Activated CD8-positive, alpha-beta memory T cell treated with anti-CD3 and anti-CD28 coated beads for 36 hours (primary cell): ENCODE results near the gene HNRNPH2. TPM values are rescaled to one million over a fixed set of nuclear protein-coding genes. Genes with fewer than 3 reads are reported as not detected.

ENCODE experiments used
- CTCF ChIA-PET: fragments of 350-600 bp; sonication (Branson Sonifier 250); formaldehyde crosslinking; loops from one replicate; lab custom pipeline; 2021; ENCODE audit warnings: antibody characterized with exemption; lab: Charles Lee
- POLR2A ChIA-PET: fragments of 350-600 bp; sonication (Branson Sonifier 250); formaldehyde crosslinking; loops from one replicate; lab custom pipeline; 2021; ENCODE audit warnings: antibody characterized with exemption; lab: Charles Lee
- total RNA-seq, 2 experiments: library from RNA; stranded (reverse); gene quantifications; one replicate each; pipeline ENCODE4 v1.2.3, GENCODE V29; 2021

The HNRNPH2 gene
- total RNA-seq = 10 to 100 TPM; 19.2 to 20.3 TPM

GRCh38 chrX:101407748-101408531 lies at the start of gene HNRNPH2, which contains the start of gene GLA:
HNRNPH2 (plus strand) TSS chrX:101408222; CDS start chrX:101411989, 3,767 bp downstream.
GLA (minus strand) TSS chrX:101407925; CDS start chrX:101407903, 22 bp downstream.
- POLR2A ChIA-PET = interaction anchor here (0.6 to 1.3 kb wide), 4 partner anchors 14 to 60 kb away, joined by 3 to 10 read pairs (median 4); partner anchors contain the start of gene RPL36A
- CTCF ChIA-PET = no interaction called here

- POLR2A ChIA-PET = no interaction called here
- CTCF ChIA-PET = no interaction called here
These were observed 48.1 kb upstream of the HNRNPH2 start for GRCh38 chrX:101359966-101360365.

DNA sequence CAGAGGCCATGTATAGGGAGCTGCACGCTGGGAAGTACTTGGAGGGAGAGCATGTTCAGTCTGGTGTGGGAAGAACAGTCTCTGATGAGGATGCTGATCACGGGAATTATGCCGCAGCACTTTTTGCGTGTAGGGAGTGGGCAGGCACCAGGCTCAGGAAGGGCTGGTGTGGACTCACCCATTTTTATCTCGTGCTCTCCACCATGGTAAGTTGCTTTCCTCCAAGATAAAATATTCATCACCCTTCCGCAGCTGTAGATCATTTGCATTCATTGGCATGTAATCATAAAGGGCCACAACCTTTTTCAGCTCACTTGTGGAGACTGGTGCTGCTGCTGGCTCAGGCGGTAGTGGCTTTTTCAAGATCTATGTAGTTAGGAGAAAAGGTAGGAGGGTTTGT lies 47.6 kb upstream of the HNRNPH2 start:
- CTCF ChIA-PET = no interaction called here
- POLR2A ChIA-PET = no interaction called here

DNA sequence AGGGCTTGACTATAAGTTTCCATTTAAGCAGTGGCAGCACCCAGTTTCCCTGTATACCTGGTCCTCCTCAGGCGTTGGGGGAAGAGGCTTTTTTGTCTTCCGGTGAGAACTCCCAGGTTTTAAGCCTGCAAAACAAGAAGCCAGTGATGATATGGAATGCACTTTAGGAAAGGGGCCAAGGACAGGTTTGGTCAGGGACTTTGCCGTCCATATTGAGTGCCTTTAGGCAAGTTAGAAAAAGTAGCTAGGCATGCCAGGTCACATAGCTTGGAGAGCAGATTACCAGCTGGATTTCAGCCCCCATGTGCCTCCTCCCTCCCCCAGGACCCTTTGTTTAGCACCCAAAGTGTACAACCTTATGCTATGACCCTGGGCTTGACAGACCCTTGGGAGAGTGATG lies 45.9 kb upstream of the HNRNPH2 start:
- CTCF ChIA-PET = no interaction called here
- POLR2A ChIA-PET = no interaction called here

DNA sequence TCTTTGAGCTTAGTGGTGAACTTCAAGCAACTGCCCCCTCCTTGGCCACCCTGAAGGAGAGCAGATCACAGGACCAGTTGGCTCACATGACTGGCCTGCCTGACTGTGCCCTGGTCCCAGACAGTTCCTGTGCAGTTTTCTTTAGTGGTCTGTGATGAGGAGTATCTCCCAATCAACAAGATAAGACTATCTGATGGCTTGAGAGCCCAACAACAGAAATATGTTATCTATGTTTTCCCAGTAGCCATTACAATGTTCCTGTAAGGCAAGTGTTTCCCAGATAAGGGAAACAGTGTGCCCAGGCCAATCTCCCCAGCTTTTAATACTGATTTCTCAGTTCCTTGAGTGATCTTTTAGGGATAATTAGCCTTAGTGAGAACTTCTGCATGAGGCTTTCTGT lies 45.3 kb upstream of the HNRNPH2 start:
- POLR2A ChIA-PET = no interaction called here
- CTCF ChIA-PET = no interaction called here

- ChIA-PET CTCF (no interaction called here), POLR2A (no interaction called here)
These were observed 42.7 kb upstream of the HNRNPH2 start for GRCh38 chrX:101365301-101365795.

GRCh38 chrX:101368800-101369199 lies 39.2 kb upstream of the HNRNPH2 start:
- ChIA-PET POLR2A (no interaction called here), CTCF (no interaction called here)

- POLR2A ChIA-PET = no interaction called here
- CTCF ChIA-PET = no interaction called here
These were observed 38.3 kb upstream of the HNRNPH2 start for GRCh38 chrX:101369687-101370086.

DNA sequence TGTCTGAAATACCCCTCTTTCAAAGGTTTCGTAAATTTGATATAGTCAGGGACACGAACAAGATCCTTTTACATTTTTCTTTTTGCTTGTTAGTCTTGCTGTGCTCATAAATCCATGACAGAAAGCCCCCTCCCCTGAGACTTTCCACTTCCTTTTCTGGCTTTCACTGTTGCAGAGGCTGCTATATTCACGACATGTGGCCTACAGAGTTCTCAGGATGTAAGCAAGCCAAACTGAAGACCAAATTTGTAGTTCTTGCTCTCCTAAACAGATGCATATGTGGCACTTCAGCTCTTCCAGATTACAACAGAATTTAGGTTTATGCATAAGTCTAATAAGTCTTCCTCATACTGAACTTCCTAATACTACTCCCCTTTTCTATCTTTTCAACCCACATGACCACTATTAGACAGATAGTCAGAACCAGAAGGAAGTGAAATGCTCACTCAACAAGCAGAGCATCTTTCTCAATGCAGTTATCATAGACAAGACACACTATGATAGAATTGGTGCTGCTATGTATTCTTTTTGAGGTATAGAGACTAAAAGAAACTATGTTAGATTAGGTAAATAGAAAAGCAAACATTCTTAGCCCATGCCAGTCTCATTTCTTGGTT lies 37.0 kb upstream of the HNRNPH2 start:
- POLR2A ChIA-PET = no interaction called here
- CTCF ChIA-PET = no interaction called here

GRCh38 chrX:101377547-101377946 lies 30.5 kb upstream of the HNRNPH2 start:
- ChIA-PET CTCF (no interaction called here), POLR2A (no interaction called here)

- CTCF ChIA-PET = no interaction called here
- POLR2A ChIA-PET = no interaction called here
These were observed 24.3 kb upstream of the HNRNPH2 start for GRCh38 chrX:101383679-101384205.

GRCh38 chrX:101385026-101385684 lies 22.9 kb upstream of the HNRNPH2 start:
- CTCF ChIA-PET = no interaction called here

GRCh38 chrX:101385795-101386541 lies 22.1 kb upstream of the HNRNPH2 start, which contains the start of gene BTK:
BTK (minus strand) TSS chrX:101386191; CDS start chrX:101375284, 10,907 bp downstream.
- POLR2A ChIA-PET = no interaction called here
- CTCF ChIA-PET = no interaction called here

More at GRCh38 chrX:101385026-101385684, 22.9 kb upstream of the HNRNPH2 start:
- POLR2A ChIA-PET = no interaction called here

DNA sequence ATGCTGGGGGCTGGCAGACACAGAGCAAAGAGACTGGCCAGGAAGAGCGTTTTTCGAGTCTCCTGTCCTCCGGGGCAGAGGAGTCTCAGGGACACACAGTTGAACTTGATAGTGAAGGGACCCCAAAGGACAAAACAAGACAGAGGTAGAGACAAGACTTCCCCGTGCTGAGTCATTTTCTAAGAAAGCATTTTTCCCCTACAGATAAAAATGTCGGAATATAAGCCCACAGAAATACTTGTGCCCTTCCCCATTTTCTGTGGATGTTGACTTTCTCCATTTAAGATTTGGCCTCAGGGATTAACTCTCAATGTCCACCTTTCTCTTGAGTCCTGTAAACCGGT lies 21.5 kb upstream of the HNRNPH2 start:
- ChIA-PET POLR2A (no interaction called here), CTCF (no interaction called here)

DNA sequence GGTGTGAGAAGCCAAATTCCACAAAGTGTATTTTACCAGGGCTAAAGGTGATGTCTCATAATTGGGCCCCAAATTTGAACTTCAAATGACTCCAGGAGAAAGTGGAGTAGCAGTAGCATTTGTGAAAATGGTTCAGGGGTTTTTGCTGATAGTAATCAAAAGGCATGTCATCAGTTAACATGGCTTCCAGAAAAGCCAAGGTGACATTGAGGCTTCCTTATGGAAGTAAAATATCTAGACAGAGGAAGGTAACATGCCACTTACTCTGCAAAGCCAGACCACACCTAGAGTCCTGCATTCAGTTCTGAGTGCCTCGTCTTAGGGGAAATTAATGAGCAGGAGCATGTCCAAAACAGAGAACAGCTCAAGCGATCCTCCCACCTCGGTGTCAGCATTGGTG lies 19.4 kb upstream of the HNRNPH2 start:
- POLR2A ChIA-PET = no interaction called here
- CTCF ChIA-PET = no interaction called here

GRCh38 chrX:101390664-101391525 lies 17.1 kb upstream of the HNRNPH2 start, which contains the start of gene RPL36A:
RPL36A (plus strand) TSS chrX:101391011; CDS start chrX:101391044, 33 bp downstream.
- POLR2A ChIA-PET = interaction anchor here (0.5 to 1.9 kb wide), 9 partner anchors 13 to 541 kb away, joined by 3 to 14 read pairs (median 4); partner anchors contain the start of genes GLA, HNRNPH2, TIMM8A and ZMAT1
- CTCF ChIA-PET = interaction anchor here (0.6 to 2.3 kb wide), 5 partner anchors 10 to 583 kb away, joined by 3 to 11 read pairs (median 3); partner anchors contain the start of gene TIMM8A

DNA sequence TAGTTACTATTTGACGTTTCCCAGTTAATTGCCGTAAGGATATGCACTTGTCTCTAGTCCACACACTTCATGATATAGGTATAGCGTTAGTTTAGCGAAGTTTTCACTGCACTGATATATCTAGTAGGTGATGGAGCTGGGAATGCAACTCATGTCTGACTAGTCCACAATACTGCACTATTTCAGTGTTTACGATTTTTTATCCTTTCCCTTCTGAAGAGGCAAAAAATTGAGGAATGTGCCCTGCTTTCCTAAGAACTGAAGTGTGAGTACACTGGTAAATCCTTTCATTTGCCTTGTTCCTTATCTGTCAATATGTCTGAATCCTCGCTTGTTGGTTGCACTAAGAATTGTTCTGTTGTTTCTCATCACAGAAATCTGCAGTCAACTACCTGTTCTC lies 16.2 kb upstream of the HNRNPH2 start:
- ChIA-PET POLR2A (interaction anchor here (1.3 kb wide), 1 partner anchor 16 kb away, joined by 4 read pairs; the partner anchor contains the start of genes GLA and HNRNPH2), CTCF (interaction anchor here (2.3 kb wide), 1 partner anchor 44 kb away, joined by 11 read pairs; the partner anchor contains the start of gene TIMM8A)
